NCI-H460 (cell line): Measurements from ENCODE around the gene SUSD6. TPM values are rescaled to one million over a fixed set of nuclear protein-coding genes. Genes with fewer than 3 reads are reported as not detected.
"Not testable (repeated sequence)": the region's sequence is repeated elsewhere in the genome, so short reads cannot be mapped to it uniquely, and the experiment has no call there.

Experiments used
- DNase-seq: peaks from one replicate; pipeline ENCODE4 v3.0.0-alpha.2; 2016; ENCODE audit warnings: low read depth; ENCODE audit errors: extremely low read depth
- total RNA-seq: library from RNA; depleted of rRNA; stranded (reverse); fragments of >200 nt; shearing (Covaris generic); gene quantifications from 2 replicates; pipeline ENCODE4 v1.2.3, GENCODE V29; 2014

The SUSD6 gene
- total RNA-seq, 1 experiment from 2014 or later, result 4.9 TPM

- no peak for DNase-seq
Measured at GRCh38 chr14:69587389-69587788, 24.0 kb upstream of the SUSD6 start.

- DNase-seq, result no peak
Measured at GRCh38 chr14:69591317-69591716, 20.1 kb upstream of the SUSD6 start.

GRCh38 chr14:69593018-69593677, 18.2 kb upstream of the SUSD6 start:
- DNase-seq, result no peak

- no peak for DNase-seq
Measured at GRCh38 chr14:69594846-69595245, 16.6 kb upstream of the SUSD6 start.

- no peak for DNase-seq
Measured at GRCh38 chr14:69595336-69595735, 16.1 kb upstream of the SUSD6 start.

- not testable (repeated sequence) for DNase-seq
Measured at GRCh38 chr14:69599431-69599830, 12.0 kb upstream of the SUSD6 start.

- no peak for DNase-seq
Measured at GRCh38 chr14:69600304-69600891, 11.0 kb upstream of the SUSD6 start.

GRCh38 chr14:69605738-69606137, 5.7 kb upstream of the SUSD6 start:
- no peak for DNase-seq

- no peak for DNase-seq
Measured at GRCh38 chr14:69606258-69607184, 4.9 kb upstream of the SUSD6 start.

GRCh38 chr14:69610020-69610873, 1.1 kb upstream of the SUSD6 start:
- no peak for DNase-seq

GRCh38 chr14:69610874-69611171, 573 bp upstream of the SUSD6 start:
- no peak for DNase-seq

- no peak for DNase-seq
Measured at GRCh38 chr14:69612014-69612782, 802 bp downstream of the SUSD6 start.

- DNase-seq, result no peak
Measured at GRCh38 chr14:69612783-69613130, 1.4 kb downstream of the SUSD6 start.

- no peak for DNase-seq
Measured at GRCh38 chr14:69613312-69614073, 2.1 kb downstream of the SUSD6 start.

- no peak for DNase-seq
Measured at GRCh38 chr14:69614592-69614991, 3.2 kb downstream of the SUSD6 start.

GRCh38 chr14:69615121-69615495, 3.7 kb downstream of the SUSD6 start:
- no peak for DNase-seq

GRCh38 chr14:69615496-69616407, 4.4 kb downstream of the SUSD6 start:
- DNase-seq, result no peak

GRCh38 chr14:69616408-69616773, 5.0 kb downstream of the SUSD6 start:
- DNase-seq, result no peak

GRCh38 chr14:69617796-69618195, 6.4 kb downstream of the SUSD6 start:
- DNase-seq, result no peak
